Esophagus muscularis mucosa (tissue), 4 donors: ENCODE data around the gene TIMP1. TPM values are rescaled to one million over a fixed set of nuclear protein-coding genes. Genes with fewer than 3 reads are reported as not detected.

Source experiments
- DNase-seq: peaks from one replicate; pipeline ENCODE4 v3.0.0-alpha.2; 2017; ENCODE audit errors: extremely low spot score
- H3K27ac ChIP-seq, 4 donors: fragments of 200-600 bp; sonication (generic); replicated peaks in 1 of 4; 1 replicate in 3 of 4; 2 replicates in 1 of 4; pipeline ENCODE4 v1.5.1; 2016 to 2019; ENCODE audit warnings: mild to moderate bottlenecking in 1 of 4
- H3K27me3 ChIP-seq, 4 donors: fragments of 200-600 bp; sonication (generic); one replicate each; pipeline versions ENCODE4 v1.5.1 to v1.6.0; 2016 to 2019
- H3K36me3 ChIP-seq, 4 donors: fragments of 200-600 bp; sonication (generic); one replicate each; pipeline ENCODE4 v1.5.1; 2016 to 2019
- H3K4me1 ChIP-seq, 4 donors: fragments of 200-600 bp; sonication (generic); one replicate each; pipeline ENCODE4 v1.5.1; 2016 to 2019
- H3K4me3 ChIP-seq, 4 donors: fragments of 200-600 bp; sonication (generic); 1 replicate in 2 of 4; 2 replicates in 2 of 4; pipeline ENCODE4 v1.5.1; 2016 to 2019; ENCODE audit warnings: mild to moderate bottlenecking in 4 of 4, moderate library complexity in 1 of 4
- H3K9me3 ChIP-seq, 4 donors: fragments of 200-600 bp; sonication (generic); 1 replicate in 3 of 4; 2 replicates in 1 of 4; pipeline ENCODE4 v1.5.1; 2016 to 2019
- CTCF ChIP-seq, 3 experiments: fragments of 200-600 bp in 2 of 3; fragments of 450-650 bp in 1 of 3; sonication (generic) in 2 of 3; IDR thresholded peaks; one replicate each; pipeline ENCODE4 v1.5.1; 2017 to 2019; ENCODE audit warnings: antibody characterized with exemption in 3 of 3, mild to moderate bottlenecking in 2 of 3, moderate library complexity in 1 of 3
- EP300 ChIP-seq: sonication (generic); formaldehyde crosslinking; IDR thresholded peaks from one replicate; pipeline ENCODE4 v1.6.1; 2017; ENCODE audit warnings: antibody characterized with exemption
- POLR2A ChIP-seq: fragments of 450-650 bp; IDR thresholded peaks from one replicate; pipeline ENCODE4 v1.6.1; 2017; ENCODE audit warnings: antibody characterized with exemption, moderate library complexity, mild to moderate bottlenecking, low read depth
- POLR2AphosphoS5 ChIP-seq, 2 donors: sonication (generic); formaldehyde crosslinking; IDR thresholded peaks; one replicate each; pipeline ENCODE4 v1.6.1; 2017; ENCODE audit warnings: antibody characterized with exemption in 2 of 2
- WGBS: methylation state at CpG from one replicate; pipeline ENCODE4 v1.1.5; 2018; 5-methylcytosine and 5-hydroxymethylcytosine counted together
- intact Hi-C: fragments of 100-400 bp; cut with DNase I; formaldehyde crosslinking; loops from one replicate; pipeline ENCODE4 v1.15.1; 2023
- total RNA-seq, 4 donors: library from RNA; depleted of rRNA; stranded (reverse); fragments of >200 nt; gene quantifications; one replicate each; pipeline versions ENCODE4 v1.1.0 to v1.2.1, GENCODE V29; 2016

Gene TIMP1
- total RNA-seq, 4 donors from 2014 or later = 82.6 to 251 (median 178) TPM

DNA sequence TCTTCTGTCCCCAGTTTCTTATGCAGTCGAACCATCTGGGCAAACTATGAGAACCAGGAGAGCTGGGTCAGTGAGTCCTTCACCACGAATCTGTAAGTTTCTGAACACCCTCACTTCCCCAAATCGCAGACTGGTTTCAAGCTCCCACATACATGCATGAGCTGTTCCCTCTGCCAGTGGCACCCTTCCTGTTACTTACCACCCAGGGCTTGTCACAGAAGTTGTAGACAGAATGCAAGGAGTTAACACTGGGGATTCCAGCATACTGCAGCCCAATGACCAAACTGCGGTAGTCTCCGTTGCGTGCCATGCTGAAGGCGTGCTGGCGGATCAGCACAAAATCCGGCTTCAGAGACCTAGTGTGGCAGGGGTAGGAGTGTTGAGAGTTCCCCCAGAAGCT, 22.8 kb downstream of the TIMP1 start:
- DNase-seq = no peak
- WGBS = 63% methylated on average over 9 of the region's 9 CpGs
- no peaks in the 10 kb centered on the region for H3K4me1 ChIP-seq

GRCh38 chrX:47607091-47607490, 24.9 kb downstream of the TIMP1 start:
- Histone ChIP-seq H3K4me3 (no peak overlapping the region), H3K36me3 (no peaks in the 10 kb centered on the region), H3K9me3 (no peaks in the 10 kb centered on the region), H3K27me3 (no peaks in the 10 kb centered on the region), H3K27ac (no peak overlapping the region), H3K4me1 (no peaks in the 10 kb centered on the region)
- no peak for DNase-seq
- intact Hi-C loops = no loop called here
- TF ChIP-seq EP300 (no peak), POLR2A (no peak)

More for the DNA sequence above, 22.8 kb downstream of the TIMP1 start:
- no peaks in the 10 kb centered on the region for H3K36me3 ChIP-seq
- H3K9me3 ChIP-seq = peaks cover 0 to 7% (median 0%) of the 10 kb centered on the region in 4 donors
- intact Hi-C loops = no loop called here
- no peak overlapping the region for H3K27ac ChIP-seq
- H3K27me3 ChIP-seq = no peaks in the 10 kb centered on the region
- TF ChIP-seq EP300 (no peak), POLR2A (no peak), CTCF (IDR thresholded peaks at IDR 0.05) (no peak), POLR2AphosphoS5 (IDR thresholded peaks at IDR 0.05) (no peak)
- no peak overlapping the region for H3K4me3 ChIP-seq

DNA sequence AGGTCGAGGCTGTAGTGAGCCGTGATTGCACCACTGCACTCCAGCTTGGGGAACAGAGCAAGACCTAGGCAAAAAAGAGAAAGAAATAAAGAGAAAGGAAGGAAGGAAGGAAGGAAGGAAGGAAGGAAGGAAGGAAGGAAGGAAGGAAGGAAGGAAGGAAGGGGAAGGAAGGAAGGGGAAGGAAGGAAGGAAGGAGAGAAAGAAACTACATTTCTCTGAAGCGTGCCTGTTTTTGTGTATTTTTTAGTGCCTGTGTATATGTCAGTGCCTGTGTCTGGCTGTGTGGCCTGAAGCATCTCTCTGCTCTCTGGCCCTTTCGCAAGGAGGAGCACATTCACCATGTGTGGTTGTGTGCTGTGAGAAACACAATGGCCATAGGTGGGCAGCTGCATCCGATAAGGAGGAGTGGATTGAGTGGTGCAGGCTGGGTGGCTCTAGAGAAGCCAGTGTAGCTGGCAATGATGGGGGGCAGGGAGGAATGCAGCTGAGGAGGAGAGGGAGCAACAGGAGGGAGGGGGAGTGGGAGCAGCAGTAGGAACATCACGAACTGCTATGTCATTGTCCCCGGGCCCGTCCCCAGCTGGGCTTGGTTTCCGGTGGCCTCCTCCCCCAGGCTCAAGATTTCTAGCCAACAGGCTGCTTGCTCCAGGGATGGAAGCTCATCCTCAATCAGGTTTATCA, 26.0 kb downstream of the TIMP1 start:
- Histone ChIP-seq H3K4me1 (no peaks in the 10 kb centered on the region), H3K27me3 (no peaks in the 10 kb centered on the region), H3K36me3 (no peaks in the 10 kb centered on the region), H3K4me3 (no peak overlapping the region), H3K9me3 (no peaks in the 10 kb centered on the region), H3K27ac (no peak overlapping the region)
- intact Hi-C loops = no loop called here
- 60% methylated on average over 6 of the region's 9 CpGs for WGBS
- DNase-seq = no peak
- TF ChIP-seq EP300 (no peak), POLR2A (no peak), CTCF (IDR thresholded peaks at IDR 0.05) (no peak), POLR2AphosphoS5 (IDR thresholded peaks at IDR 0.05) (no peak)

GRCh38 chrX:47610511-47610910, 28.3 kb downstream of the TIMP1 start:
- TF ChIP-seq POLR2AphosphoS5 (IDR thresholded peaks at IDR 0.05) (no peak), CTCF (IDR thresholded peaks at IDR 0.05) (no peak), EP300 (no peak), POLR2A (no peak)
- Histone ChIP-seq H3K9me3 (no peaks in the 10 kb centered on the region), H3K4me3 (no peak overlapping the region), H3K27ac (no peak overlapping the region), H3K27me3 (no peaks in the 10 kb centered on the region), H3K4me1 (no peaks in the 10 kb centered on the region), H3K36me3 (no peaks in the 10 kb centered on the region)
- no peak for DNase-seq
- intact Hi-C loops = no loop called here
- WGBS = 82% methylated on average over 4 of the region's 4 CpGs

GRCh38 chrX:47611489-47611888, 29.3 kb downstream of the TIMP1 start:
- H3K9me3 ChIP-seq = no peaks in the 10 kb centered on the region
- no peaks in the 10 kb centered on the region for H3K27me3 ChIP-seq
- WGBS = no CpG with 5 or more reads among the region's 2 CpGs
- no peak for TF ChIP-seq CTCF (IDR thresholded peaks at IDR 0.05)
- no peak for TF ChIP-seq EP300
- TF ChIP-seq POLR2AphosphoS5 (IDR thresholded peaks at IDR 0.05) = no peak
- TF ChIP-seq POLR2A = no peak
- H3K4me3 ChIP-seq = no peak overlapping the region
- intact Hi-C loops = no loop called here
- no peaks in the 10 kb centered on the region for H3K36me3 ChIP-seq
- H3K4me1 ChIP-seq = no peaks in the 10 kb centered on the region
- DNase-seq = no peak
- no peak overlapping the region for H3K27ac ChIP-seq
